ENCODE measurements around the gene CACNG8.

CACNG8 gene

GRCh38 chr19:53992815-53993214 lies 30.1 kb downstream of the CACNG8 start:
- DNase-seq (ENCODE audit: low spot score), result no peak

- no peak for DNase-seq (ENCODE audit: low spot score)
Observed at GRCh38 chr19:53993448-53993847, 30.7 kb downstream of the CACNG8 start.

- DNase-seq (ENCODE audit: low spot score), result no peak
Observed at GRCh38 chr19:53994811-53995210, 32.1 kb downstream of the CACNG8 start.

GRCh38 chr19:53998223-53998622 lies 35.5 kb downstream of the CACNG8 start:
- no peak for DNase-seq (ENCODE audit: low spot score)

- DNase-seq (ENCODE audit: low spot score), result no peak
Observed at GRCh38 chr19:53999694-54000093, 37.0 kb downstream of the CACNG8 start.

- no peak for DNase-seq (ENCODE audit: low spot score)
Observed at GRCh38 chr19:54001496-54001895, 38.8 kb downstream of the CACNG8 start.

GRCh38 chr19:54002495-54003315 lies 40.0 kb downstream of the CACNG8 start:
- no peak for DNase-seq (ENCODE audit: low spot score)

- no peak for DNase-seq (ENCODE audit: low spot score)
Observed at GRCh38 chr19:54009440-54009839, 46.7 kb downstream of the CACNG8 start.

GRCh38 chr19:54010474-54010873 lies 47.7 kb downstream of the CACNG8 start:
- no peak for DNase-seq (ENCODE audit: low spot score)

GRCh38 chr19:54011507-54012211 lies 48.9 kb downstream of the CACNG8 start:
- no peak for DNase-seq (ENCODE audit: low spot score)

GRCh38 chr19:54013866-54014265 lies 51.1 kb downstream of the CACNG8 start:
- DNase-seq (ENCODE audit: low spot score), result no peak

GRCh38 chr19:54014920-54015560 lies 52.3 kb downstream of the CACNG8 start:
- no peak for DNase-seq (ENCODE audit: low spot score)

GRCh38 chr19:54017261-54017660 lies 54.5 kb downstream of the CACNG8 start:
- no peak for DNase-seq (ENCODE audit: low spot score)

GRCh38 chr19:54021363-54021762 lies 58.6 kb downstream of the CACNG8 start:
- DNase-seq (ENCODE audit: low spot score), result no peak

GRCh38 chr19:54021932-54022331 lies 59.2 kb downstream of the CACNG8 start:
- no peak for DNase-seq (ENCODE audit: low spot score)

GRCh38 chr19:54023191-54023590 lies 60.5 kb downstream of the CACNG8 start:
- DNase-seq (ENCODE audit: low spot score), result no peak

GRCh38 chr19:54024660-54025059 lies 61.9 kb downstream of the CACNG8 start:
- DNase-seq (ENCODE audit: low spot score), result no peak

- DNase-seq (ENCODE audit: low spot score), result no peak
Observed at GRCh38 chr19:54026656-54027055, 63.9 kb downstream of the CACNG8 start.

GRCh38 chr19:54029301-54029700 lies 66.6 kb downstream of the CACNG8 start:
- no peak for DNase-seq (ENCODE audit: low spot score)

- peak; percentile 38 for DNase-seq (ENCODE audit: low spot score)
Observed at GRCh38 chr19:54029930-54030490, 67.3 kb downstream of the CACNG8 start.

GRCh38 chr19:54030895-54031586 lies 68.3 kb downstream of the CACNG8 start:
- no peak for DNase-seq (ENCODE audit: low spot score)
